NCI-H510A treated with DMSO at 0.1 percent for 48 hours (cell line): ENCODE results near the gene PRR5.
"Not testable (repeated sequence)": the region's sequence is repeated elsewhere in the genome, so short reads cannot be mapped to it uniquely, and the experiment has no call there.

Source experiments
- DNase-seq: peaks from one replicate; lab custom pipeline; 2025; lab: John Stamatoyannopoulos, UW

PRR5 gene

DNA sequence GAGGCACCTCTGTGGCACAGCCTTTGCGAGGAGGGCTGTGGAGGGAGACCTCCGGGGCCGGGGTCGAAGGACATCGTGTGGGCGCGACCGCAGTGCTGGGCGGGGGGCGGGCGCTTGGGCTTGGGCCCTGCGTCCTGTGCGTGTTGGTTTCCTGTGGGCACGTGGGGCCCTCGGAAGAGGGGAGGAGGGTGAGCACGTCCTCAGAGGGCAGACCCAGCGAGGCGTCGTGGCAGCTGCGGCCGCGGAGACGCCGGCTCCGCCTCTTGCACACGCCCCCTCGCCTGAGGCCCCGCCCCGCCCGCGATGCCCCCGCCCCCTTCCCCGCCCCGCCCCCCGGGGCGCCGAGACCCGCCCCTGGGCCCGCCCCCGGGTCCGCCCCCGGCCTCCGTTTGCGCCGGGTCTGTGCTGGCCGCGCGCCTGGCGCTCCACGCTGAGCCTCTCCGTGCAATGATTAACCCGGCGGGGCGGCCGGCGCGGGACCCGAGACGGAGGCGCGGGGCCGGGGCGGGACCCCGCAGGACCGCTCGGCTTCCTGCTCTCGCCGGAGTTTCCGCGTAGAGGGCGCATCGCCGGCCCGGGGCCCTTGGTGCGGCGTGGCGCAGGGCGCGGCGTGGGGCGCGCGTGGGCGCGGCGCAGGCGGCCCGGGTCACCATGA, at the start of gene PRR5:
Gene PRR5 (plus strand): TSS at position 381 of the 655 bp plus-strand sequence. CDS start 271 bp downstream, at position 652.
- DNase-seq, result peak; percentile 9

GRCh38 chr22:44652866-44653265, 49.1 kb upstream of the PRR5 start:
- DNase-seq, result not testable (repeated sequence)

- DNase-seq, result no peak
Measured at GRCh38 chr22:44658311-44658953, 43.6 kb upstream of the PRR5 start.

DNA sequence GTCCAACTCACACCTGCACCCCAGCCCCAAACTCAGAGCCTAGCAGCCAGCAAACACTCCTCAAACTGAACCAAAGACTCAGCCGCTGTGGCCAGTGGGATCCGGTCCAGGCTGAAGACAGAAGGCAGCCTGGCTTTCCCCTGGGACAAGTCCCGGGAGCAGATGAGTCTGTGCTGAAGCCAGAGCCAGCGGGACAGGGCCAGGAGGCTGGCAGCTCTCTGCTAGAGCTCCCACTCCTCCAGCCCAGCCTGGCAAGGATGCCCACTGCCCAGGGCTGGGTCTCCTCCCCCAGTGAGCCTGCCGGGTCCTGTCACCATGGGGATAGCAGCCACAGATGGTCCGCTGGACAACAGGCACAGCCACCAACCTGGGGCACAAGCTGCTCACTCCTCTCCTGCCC, 42.9 kb upstream of the PRR5 start:
- DNase-seq, result no peak

GRCh38 chr22:44660051-44660830, 41.8 kb upstream of the PRR5 start:
- no peak for DNase-seq

DNA sequence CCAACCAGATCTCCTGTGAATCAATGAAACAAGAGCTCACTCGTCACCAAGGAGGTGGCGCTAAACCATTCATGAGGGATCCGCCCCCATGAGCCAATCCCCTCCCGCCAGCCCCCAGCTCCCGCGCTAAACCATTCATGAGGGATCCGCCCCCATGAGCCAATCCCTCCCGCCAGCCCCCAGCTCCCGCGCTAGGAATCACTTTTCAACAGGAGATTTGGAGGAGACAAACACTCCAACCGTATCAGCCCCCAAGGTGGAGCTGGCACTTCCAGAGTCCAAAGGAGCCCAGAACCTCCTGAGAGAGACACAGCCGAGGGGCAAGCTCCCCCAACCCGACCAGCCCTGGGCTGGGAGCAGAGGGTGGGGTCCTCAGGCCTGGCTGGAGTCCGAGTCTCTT, 40.9 kb upstream of the PRR5 start:
- no peak for DNase-seq

DNA sequence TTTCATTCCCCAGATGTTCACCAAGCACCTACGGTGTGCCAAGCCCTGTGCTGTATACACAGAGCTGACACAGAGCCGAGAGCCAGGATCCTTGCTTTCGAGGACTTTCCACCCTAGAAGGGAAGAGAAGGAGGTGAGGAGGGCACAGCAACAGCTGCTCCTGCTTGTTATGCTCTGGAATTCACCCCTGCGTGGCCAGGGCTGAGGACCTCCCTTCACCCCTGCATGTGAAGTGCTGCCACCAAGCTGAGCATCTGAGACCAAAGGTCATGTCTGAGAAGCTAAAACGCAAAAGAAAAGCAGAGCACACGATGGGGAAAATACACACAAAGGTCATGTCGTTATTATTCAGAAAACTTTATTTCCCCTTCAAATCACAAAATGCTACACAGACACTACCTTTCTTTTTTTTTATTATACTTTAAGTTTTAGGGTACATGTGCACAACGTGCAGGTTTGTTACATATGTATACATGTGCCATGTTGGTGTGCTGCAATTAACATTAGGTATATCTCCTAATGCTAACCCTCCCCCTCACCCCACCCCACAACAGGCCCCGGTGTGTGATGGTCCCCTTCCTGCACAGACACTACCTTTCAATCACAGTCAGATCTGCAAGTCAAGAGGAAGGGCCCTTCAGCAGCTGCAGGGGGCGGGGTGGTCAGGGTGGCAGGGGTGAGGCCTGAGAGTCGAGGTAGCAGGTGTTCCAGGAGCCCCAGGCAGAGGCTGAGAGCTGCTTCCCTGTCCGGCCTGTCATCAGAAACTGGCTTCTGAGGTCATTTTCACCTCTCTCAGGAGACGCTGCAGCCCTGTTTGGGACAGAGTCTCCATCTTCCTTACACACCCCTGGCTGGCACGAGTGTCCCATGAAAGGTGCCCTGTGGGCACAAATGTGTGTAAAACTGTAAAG, 40.1 kb upstream of the PRR5 start:
- peak; percentile 37 for DNase-seq

- no peak for DNase-seq
Measured at GRCh38 chr22:44663256-44663999, 38.6 kb upstream of the PRR5 start.

GRCh38 chr22:44664149-44664548, 37.9 kb upstream of the PRR5 start:
- DNase-seq, result no peak

DNA sequence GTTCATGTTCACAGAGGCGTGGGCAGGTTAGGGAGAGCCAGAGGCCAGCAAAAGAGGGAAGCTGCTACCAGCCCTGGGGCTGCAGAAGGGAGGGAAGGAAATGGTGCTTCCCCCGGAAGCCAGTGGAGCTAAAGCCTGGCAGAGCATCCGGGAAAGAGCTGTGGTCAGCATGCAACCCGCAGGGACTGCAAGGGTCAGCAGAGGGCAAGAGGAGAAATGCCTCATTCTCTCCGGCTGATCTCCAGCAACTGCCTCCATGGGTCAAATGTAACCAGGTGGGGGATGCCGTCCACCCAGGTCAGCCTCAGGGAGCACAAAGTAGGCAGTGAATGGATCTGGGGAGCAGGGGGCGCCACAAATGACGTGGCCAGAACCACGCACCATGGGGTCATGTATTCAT, 36.9 kb upstream of the PRR5 start:
- no peak for DNase-seq

DNA sequence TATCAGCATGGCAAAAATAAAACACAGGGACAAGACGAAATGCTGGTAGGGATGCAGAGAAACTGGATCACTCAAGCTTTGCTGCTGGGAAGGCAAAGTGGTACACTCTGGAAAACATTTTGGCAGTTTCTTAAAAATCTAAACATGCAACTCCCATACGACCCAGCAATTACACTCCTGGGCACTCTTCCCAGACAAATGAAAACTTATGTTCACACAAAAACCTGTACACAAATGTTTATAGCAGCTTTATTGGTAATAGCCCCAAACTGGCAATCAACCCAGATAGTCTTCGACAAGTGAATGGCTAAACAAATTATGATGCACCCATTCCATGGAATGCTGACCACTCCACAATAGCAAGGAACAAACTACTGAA, 35.8 kb upstream of the PRR5 start:
- DNase-seq, result no peak

DNA sequence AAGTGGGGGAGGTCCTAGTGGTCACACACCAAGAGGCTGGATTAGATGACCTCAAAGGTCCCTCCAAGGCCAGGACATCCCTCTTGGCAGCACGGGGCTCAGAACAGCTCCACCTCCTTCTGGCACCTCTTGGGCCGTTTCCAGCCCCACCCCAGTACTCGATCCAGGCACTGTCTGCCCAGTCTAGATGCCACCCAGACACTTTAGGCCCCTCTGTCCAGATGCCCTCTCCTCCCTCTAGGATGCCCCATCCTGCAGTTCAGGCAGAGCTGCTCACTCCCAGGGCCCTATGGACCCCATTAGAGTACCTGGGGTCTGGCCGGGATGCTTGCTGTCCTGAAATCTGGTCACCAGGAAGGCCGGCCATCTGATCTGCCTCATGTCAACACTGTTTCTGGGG, 34.7 kb upstream of the PRR5 start:
- DNase-seq, result no peak

- no peak for DNase-seq
Measured at GRCh38 chr22:44667829-44668189, 34.2 kb upstream of the PRR5 start.

DNA sequence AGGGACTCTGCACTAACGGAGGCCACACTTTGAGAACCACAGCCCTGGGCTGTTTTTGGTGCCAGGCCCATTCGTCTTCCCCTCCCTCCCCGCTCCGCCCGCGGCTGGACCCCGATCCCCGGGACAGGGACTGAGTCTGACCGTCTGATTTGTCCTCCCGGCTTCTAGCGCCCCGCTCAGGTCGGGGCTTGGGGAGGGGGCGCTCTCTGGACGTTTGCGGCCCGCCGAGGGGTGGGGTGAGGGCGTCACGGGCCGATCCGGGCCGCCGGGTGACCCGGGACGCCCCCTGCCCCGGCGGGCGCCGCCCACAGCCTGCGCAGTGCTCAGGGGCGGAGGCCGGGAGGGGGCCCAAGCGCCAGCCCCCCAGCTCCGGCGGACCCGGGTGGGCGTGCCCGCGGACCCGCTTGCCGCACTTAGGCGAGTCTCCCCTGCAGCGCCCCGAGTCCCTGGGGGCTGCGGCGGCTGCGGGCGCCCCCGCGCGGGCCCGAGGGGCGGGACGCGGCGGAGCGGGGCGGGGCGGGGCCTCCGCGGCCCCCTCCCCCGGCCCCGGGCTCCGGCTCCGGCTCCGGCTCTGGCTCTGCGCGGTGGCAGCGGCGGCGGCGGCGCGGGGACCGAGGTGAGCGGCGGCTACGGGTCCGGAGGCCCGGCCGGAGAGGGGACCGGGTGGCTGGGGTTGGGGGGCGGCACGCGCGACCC, 33.7 kb upstream of the PRR5 start:
- no peak for DNase-seq

- DNase-seq, result no peak
Measured at GRCh38 chr22:44668886-44669521, 33.0 kb upstream of the PRR5 start.

DNA sequence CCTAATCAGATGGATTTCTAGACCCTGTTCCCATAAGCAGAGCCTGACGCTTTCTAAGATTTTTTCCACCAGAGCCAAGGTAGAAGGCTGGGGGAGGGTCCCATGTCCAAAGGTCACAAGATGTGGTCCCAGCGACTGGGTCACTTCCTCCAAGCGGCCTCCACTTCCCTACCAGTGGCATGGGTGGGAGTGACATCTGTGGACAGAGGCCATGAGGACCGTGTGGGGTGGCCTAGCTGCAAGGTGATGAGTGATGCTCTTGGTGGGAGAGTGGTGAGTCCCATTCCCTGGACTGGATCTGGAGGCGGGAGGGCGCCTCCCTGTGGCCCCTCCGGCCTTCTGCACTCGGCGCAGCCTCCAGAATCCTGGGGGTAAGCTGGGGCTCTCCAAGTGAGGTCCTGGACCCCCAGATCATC, 32.4 kb upstream of the PRR5 start:
- DNase-seq, result peak; percentile 4

DNA sequence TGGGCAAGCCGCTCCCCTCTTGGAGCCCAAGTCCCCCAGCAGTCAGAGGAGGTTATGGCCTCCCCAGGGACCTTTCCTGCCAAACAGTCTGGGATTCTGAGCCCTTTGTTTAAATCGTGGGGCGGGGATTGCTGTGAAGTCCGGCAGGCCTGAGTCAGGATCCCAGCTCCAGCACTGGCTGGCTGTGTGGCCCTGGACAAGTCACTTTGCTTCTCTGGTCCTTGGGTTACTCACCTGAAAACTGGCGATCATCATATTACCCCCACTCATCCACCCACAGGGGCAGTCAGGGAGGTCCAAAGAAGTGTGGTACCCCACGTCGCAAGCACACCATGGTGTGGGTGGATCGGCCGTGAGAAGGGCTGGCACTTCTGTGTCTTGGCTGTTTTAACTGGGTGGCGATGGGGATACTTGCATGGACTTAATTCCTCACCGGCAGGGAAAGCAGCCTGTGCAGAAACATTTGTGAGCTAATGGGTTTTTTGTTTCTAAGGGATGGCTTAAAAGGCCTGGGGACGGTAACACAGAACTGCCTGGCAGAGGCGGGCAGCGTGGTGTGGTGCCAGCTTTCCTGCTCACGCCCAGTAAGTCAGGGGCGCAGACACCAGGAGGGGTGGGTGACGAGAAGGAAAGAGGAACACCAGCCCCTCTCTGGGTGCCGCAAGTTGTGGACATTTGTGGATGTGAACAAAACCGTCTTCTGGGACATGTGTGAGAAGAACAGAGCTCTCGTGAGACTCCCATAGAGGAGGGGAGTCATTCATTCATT, 31.6 kb upstream of the PRR5 start:
- DNase-seq, result no peak

DNA sequence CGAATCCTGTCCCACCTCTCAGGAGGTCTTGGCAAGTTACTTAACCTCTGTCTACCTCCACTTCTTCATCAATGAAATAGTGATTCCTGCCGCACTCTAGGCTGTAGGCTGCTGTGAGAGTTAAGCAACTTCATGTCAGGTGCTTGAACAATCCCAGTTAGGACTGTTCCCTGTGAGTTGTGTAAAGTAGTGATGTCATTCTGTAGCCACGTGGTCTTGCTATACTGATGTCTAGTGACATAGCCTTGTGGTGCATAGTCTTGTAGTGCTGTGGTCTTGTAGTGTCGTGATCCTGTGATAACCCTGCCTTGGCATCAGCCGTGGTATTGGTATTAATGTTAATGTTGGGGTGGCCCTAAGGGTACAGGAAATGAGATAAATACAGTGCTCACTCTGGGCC, 30.3 kb upstream of the PRR5 start:
- DNase-seq, result peak; percentile 28

GRCh38 chr22:44672632-44673031, 29.4 kb upstream of the PRR5 start:
- no peak for DNase-seq

DNA sequence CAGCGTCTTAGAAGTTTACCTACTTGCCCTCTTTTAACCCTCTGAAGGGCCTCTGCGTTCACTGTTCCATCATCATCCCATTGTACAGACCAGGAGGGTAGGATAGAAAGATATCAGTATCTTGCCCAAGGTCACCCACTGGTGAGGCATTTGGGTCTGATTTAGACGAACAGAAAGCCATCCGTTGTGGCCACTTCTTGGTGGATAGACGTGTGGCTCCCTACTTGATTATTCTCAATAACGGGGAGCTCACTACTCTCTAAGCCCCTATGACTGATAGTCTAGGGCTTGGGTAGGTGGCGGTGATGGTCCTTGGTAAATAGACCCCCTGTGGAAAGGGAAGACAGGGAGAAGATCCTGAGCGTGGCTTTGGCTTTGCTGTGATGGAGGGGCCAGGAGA, 28.6 kb upstream of the PRR5 start:
- no peak for DNase-seq
